Ovary (tissue), 3 donors: ENCODE data around the gene KRT222.

Experiments
- EP300 ChIP-seq: sonication (generic); formaldehyde crosslinking; IDR thresholded peaks from one replicate; pipeline ENCODE4 v1.6.1; 2017; ENCODE audit warnings: antibody characterized with exemption
- POLR2A ChIP-seq: fragments of 450-650 bp; IDR thresholded peaks from one replicate; pipeline ENCODE4 v1.6.1; 2017; ENCODE audit warnings: antibody characterized with exemption, mild to moderate bottlenecking, moderate library complexity
- TF ChIP-seq, protein P1 (sequence below), 3 donors: fragments of 450-650 bp in 2 of 3; fragments of 200-600 bp in 1 of 3; IDR thresholded peaks; one replicate each; pipeline versions ENCODE4 v1.5.1 to v1.8.0; 2016 to 2022; ENCODE audit warnings: antibody characterized with exemption in 3 of 3, mild to moderate bottlenecking in 1 of 3
- donor health status: DM: no; HTN: no; CAD: no.

DNA sequence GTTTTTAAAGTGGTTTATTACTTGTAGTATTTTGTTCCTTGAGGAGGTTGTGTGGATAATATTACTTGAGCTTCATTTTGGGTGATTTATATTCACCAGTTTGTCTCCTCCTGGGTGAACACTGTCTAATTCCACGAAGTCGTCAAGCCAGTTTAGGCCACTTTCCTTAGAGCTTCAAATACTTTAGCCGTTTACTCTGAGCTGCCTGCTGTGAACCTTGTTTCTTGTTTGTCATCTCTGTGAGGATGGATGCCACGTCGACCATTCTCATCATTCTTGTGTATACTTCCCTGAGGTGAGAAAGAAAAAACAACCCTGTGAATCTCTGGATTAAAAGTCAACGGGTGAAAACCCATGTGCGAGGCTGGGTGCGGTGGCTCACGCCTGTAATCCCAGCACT, 29.6 kb upstream of the KRT222 start:
- TF ChIP-seq, protein P1, sequence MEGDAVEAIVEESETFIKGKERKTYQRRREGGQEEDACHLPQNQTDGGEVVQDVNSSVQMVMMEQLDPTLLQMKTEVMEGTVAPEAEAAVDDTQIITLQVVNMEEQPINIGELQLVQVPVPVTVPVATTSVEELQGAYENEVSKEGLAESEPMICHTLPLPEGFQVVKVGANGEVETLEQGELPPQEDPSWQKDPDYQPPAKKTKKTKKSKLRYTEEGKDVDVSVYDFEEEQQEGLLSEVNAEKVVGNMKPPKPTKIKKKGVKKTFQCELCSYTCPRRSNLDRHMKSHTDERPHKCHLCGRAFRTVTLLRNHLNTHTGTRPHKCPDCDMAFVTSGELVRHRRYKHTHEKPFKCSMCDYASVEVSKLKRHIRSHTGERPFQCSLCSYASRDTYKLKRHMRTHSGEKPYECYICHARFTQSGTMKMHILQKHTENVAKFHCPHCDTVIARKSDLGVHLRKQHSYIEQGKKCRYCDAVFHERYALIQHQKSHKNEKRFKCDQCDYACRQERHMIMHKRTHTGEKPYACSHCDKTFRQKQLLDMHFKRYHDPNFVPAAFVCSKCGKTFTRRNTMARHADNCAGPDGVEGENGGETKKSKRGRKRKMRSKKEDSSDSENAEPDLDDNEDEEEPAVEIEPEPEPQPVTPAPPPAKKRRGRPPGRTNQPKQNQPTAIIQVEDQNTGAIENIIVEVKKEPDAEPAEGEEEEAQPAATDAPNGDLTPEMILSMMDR (IDR thresholded peaks at IDR 0.05) = no peak
- TF ChIP-seq POLR2A (no peak), EP300 (no peak)
